Measurements from ENCODE around the gene OR14I1. TPM values are rescaled to one million over a fixed set of nuclear protein-coding genes. Genes with fewer than 3 reads are reported as not detected.

The OR14I1 gene
- polyA plus RNA-seq, 1 experiment = not detected

DNA sequence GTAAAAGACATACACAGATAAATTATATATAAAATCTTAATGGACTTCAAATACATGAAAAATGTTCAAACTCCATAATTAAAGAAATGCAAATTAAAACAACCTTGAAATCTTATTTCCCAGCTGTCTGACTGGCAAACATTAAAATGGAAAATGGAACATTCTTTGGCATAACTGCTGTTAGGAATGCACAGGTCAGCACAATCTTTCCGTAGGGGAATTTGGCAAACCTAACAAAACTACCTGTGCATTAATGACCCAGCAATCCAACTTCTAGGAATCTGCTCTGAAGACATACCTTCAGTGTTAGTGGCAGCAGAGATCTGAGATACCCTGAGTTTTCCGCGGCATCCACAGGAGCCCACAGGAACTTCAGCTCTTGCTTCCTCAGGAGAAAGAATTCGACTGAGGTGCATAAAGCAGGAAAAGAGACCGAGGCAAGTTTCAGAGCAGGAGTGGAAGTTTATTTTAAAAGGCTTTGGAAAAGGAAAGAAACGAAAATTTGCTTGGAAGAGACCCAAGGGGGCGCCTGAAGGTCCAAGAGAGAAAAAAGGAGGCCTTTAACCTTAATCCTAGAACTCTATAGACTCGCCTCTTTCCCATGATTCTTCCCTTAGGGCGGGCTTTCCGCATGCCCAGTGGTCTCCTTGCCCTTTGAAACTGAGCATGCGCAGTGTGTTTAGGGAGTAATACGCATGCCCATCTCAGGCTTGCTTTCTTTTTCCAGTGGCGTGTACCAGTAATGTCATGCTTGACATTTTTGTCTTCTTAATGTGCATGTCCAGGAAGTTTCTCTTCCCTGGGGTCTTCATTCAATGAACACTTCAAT, 28.2 kb upstream of the OR14I1 start:
- no peak overlapping the region for H3K27ac ChIP-seq (ENCODE audit: low read depth, low read length)
- no peak overlapping the region for H3K4me3 ChIP-seq (ENCODE audit: low read depth, low read length)
- no peak for DNase-seq (ENCODE audit: low read depth, low spot score)
- TF ChIP-seq, protein P1, sequence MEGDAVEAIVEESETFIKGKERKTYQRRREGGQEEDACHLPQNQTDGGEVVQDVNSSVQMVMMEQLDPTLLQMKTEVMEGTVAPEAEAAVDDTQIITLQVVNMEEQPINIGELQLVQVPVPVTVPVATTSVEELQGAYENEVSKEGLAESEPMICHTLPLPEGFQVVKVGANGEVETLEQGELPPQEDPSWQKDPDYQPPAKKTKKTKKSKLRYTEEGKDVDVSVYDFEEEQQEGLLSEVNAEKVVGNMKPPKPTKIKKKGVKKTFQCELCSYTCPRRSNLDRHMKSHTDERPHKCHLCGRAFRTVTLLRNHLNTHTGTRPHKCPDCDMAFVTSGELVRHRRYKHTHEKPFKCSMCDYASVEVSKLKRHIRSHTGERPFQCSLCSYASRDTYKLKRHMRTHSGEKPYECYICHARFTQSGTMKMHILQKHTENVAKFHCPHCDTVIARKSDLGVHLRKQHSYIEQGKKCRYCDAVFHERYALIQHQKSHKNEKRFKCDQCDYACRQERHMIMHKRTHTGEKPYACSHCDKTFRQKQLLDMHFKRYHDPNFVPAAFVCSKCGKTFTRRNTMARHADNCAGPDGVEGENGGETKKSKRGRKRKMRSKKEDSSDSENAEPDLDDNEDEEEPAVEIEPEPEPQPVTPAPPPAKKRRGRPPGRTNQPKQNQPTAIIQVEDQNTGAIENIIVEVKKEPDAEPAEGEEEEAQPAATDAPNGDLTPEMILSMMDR (IDR thresholded peaks at IDR 0.05; ENCODE audit: low read depth, low read length) = no peak
- H3K27me3 ChIP-seq (ENCODE audit: control insufficient read depth, insufficient read depth, low read length) = no peaks in the 10 kb centered on the region
- ChIA-PET POLR2A (no interaction called here), CTCF (no interaction called here)
- peaks cover 16% of the 10 kb centered on the region for H3K9me3 ChIP-seq (ENCODE audit: control insufficient read depth, insufficient read depth, low read length)

DNA sequence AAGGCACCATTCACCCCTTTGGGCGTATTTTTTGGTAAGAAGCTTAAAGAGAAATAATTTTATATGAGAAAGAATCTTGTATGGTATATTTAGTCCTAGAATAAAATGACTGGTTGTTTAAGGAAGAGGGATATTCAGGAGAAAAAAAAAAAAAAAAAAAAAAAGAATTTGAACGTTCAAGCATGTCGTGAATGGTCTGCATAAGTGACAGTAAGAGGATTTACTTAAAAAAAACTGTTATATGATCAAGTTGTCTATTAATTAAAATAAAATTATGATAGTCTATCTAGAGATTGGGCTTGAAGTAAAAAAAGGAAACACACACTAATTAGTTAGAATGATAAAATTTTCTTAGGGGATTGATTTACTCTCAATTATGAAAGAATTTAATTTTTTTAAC, 11.7 kb upstream of the OR14I1 start:
- Histone ChIP-seq H3K9me3 (ENCODE audit: control insufficient read depth, insufficient read depth, low read length) (peaks cover 6% of the 10 kb centered on the region), H3K27me3 (ENCODE audit: control insufficient read depth, insufficient read depth, low read length) (no peaks in the 10 kb centered on the region), H3K27ac (ENCODE audit: low read depth, low read length) (no peak overlapping the region), H3K4me3 (ENCODE audit: low read depth, low read length) (no peak overlapping the region)
- CTCF ChIA-PET = no interaction called here
- TF ChIP-seq, protein P1 (IDR thresholded peaks at IDR 0.05; ENCODE audit: low read depth, low read length) = no peak
- POLR2A ChIA-PET = no interaction called here
- no peak for DNase-seq (ENCODE audit: low read depth, low spot score)

DNA sequence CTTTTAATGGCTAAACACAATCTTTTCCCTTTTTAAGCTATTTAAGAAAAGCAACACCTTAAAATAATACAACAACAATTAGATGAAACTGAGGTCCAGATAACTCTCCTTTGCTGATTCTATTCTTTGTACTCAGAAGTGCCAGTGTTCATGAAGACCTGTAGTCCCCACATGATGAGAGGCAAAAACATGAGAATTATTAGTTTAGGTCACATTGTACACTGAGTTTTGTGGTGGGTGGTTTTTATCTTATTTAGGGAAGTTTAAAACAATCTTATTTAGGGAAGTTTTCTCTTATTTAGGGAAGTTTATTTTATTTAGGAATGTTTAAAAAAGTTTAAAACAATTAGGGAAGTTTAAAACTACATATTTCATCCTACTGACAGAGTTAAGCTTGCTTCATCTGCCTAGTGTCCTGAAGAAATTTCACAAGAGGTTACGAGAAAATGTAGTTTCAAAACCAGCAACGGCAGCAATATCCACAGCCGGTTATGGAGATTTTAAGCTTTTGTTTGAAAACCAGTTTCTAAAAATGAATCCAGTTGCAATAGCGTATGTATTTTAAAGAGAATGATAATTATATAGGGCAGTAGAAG, 7.8 kb upstream of the OR14I1 start:
- TF ChIP-seq, protein P1 (IDR thresholded peaks at IDR 0.05; ENCODE audit: low read depth, low read length) = no peak
- Histone ChIP-seq H3K9me3 (ENCODE audit: control insufficient read depth, insufficient read depth, low read length) (peaks cover 10% of the 10 kb centered on the region), H3K27me3 (ENCODE audit: control insufficient read depth, insufficient read depth, low read length) (no peaks in the 10 kb centered on the region), H3K27ac (ENCODE audit: low read depth, low read length) (no peak overlapping the region), H3K4me3 (ENCODE audit: low read depth, low read length) (no peak overlapping the region)
- POLR2A ChIA-PET = no interaction called here
- no peak for DNase-seq (ENCODE audit: low read depth, low spot score)
- CTCF ChIA-PET = interaction anchor here (0.5 kb wide), 1 partner anchor 13 kb away, joined by 5 read pairs; no protein-coding TSS in a partner anchor

DNA sequence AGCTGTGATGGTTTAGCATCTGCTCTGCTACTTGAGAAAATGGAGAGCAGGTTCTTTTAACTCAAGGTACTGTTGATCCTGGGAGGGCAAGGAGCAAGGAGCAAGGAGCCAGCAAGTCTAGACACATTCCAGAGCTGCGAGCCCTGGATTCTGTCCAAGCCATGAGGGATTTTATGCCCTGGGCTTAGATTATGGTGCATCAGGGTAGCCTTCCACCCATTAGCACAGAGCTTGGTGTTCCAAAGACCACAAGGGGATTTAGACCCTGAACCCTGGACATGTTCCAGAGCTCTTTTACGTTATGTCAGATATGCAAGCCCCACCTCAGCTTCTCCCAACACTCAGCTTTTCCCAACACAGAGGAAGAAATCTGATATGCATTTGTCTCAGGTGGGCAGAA, 2.0 kb upstream of the OR14I1 start:
- H3K27me3 ChIP-seq (ENCODE audit: control insufficient read depth, insufficient read depth, low read length) = no peaks in the 10 kb centered on the region
- H3K9me3 ChIP-seq (ENCODE audit: control insufficient read depth, insufficient read depth, low read length) = peaks cover 9% of the 10 kb centered on the region
- no peak overlapping the region for H3K4me3 ChIP-seq (ENCODE audit: low read depth, low read length)
- no peak overlapping the region for H3K27ac ChIP-seq (ENCODE audit: low read depth, low read length)
- CTCF ChIA-PET = no interaction called here
- DNase-seq (ENCODE audit: low read depth, low spot score) = no peak
- TF ChIP-seq, protein P1 (IDR thresholded peaks at IDR 0.05; ENCODE audit: low read depth, low read length) = no peak
- POLR2A ChIA-PET = no interaction called here

DNA sequence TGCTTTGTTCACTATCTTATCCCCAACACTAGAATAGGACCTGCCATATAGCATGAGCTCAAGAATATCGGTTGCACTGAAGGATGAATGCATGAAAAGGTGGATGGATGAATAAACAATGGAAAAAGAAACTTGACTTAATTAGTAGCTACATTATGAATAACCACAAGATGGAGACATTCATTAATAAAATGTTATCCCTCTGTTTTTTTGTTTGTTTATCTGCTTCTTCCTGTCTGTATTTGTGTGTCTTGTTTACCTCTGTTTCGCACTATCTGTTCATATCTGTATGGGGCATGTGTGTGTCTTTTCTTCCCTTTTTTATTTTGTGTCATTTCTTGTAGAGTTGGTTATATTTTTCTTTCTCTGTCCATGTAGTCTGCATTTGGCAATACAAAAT, 1.1 kb upstream of the OR14I1 start:
- TF ChIP-seq, protein P1 (IDR thresholded peaks at IDR 0.05; ENCODE audit: low read depth, low read length) = no peak
- H3K27me3 ChIP-seq (ENCODE audit: control insufficient read depth, insufficient read depth, low read length) = no peaks in the 10 kb centered on the region
- H3K27ac ChIP-seq (ENCODE audit: low read depth, low read length) = no peak overlapping the region
- no peak overlapping the region for H3K4me3 ChIP-seq (ENCODE audit: low read depth, low read length)
- H3K9me3 ChIP-seq (ENCODE audit: control insufficient read depth, insufficient read depth, low read length) = peaks cover 9% of the 10 kb centered on the region
- DNase-seq (ENCODE audit: low read depth, low spot score) = no peak
- ChIA-PET CTCF (interaction anchor here (1.0 kb wide), 1 partner anchor 104 kb away, joined by 3 read pairs; no protein-coding TSS in a partner anchor), POLR2A (no interaction called here)
